Keratinocyte (primary cell): ENCODE measurements around the gene PEX10.

Experiments used
- CTCF ChIP-seq, 3 experiments: IDR thresholded peaks in 1 of 3; conservative IDR thresholded peaks in 1 of 3; optimal IDR thresholded peaks in 1 of 3; 2 replicates in 2 of 3; 3 replicates in 1 of 3; pipeline versions ENCODE3 to v1.5.1; 2011; ENCODE audit warnings: low read length in 3 of 3, mild to moderate bottlenecking in 3 of 3, moderate library complexity in 2 of 3, control low read depth in 1 of 3, inconsistent platforms in 1 of 3; ENCODE audit not compliant: insufficient read depth in 2 of 3; ENCODE audit errors: extremely low read depth in 1 of 3
- EZH2 ChIP-seq: IDR thresholded peaks from one replicate; pipeline ENCODE4 v1.6.1; 2012; ENCODE audit warnings: inconsistent platforms, mild to moderate bottlenecking, low read length, moderate library complexity

- TF ChIP-seq CTCF (optimal IDR thresholded peaks at IDR 0.05 in 1 of 3, IDR thresholded peaks at IDR 0.05 in 1 of 3, conservative IDR thresholded peaks at IDR 0.05 in 1 of 3; ENCODE audit: extremely low read depth in 1 of 3, insufficient read depth in 2 of 3, low read length in 3 of 3) (no peak), EZH2 (no peak)
Measured at GRCh38 chr1:2458687-2459086, 46.3 kb upstream of the PEX10 start.
